Skeletal muscle satellite cell (primary cell): ENCODE data around the gene LYPLA2.
A peak's percentile ranks its signal among the peaks of the same experiment; 100 is the strongest.

ENCODE experiments used
- H3K27me3 ChIP-seq: 2 replicates; pipeline ENCODE4 v1.7.0; 2013; ENCODE audit warnings: low read length; ENCODE audit not compliant: control insufficient read depth, insufficient read depth
- H3K36me3 ChIP-seq: 2 replicates; pipeline ENCODE4 v1.7.0; 2013; ENCODE audit warnings: mild to moderate bottlenecking, control low read depth, low read length; ENCODE audit not compliant: insufficient read depth
- H3K4me1 ChIP-seq: 2 replicates; pipeline ENCODE4 v1.7.0; 2013; ENCODE audit warnings: low read length; ENCODE audit not compliant: control insufficient read depth, insufficient read depth
- H3K4me2 ChIP-seq: 2 replicates; pipeline ENCODE4 v1.7.0; 2013; ENCODE audit warnings: mild to moderate bottlenecking, low read length
- H3K4me3 ChIP-seq: 2 replicates; pipeline ENCODE4 v1.7.0; 2013; ENCODE audit warnings: low read length
- H3K9ac ChIP-seq: 2 replicates; pipeline ENCODE4 v1.7.0; 2013; ENCODE audit warnings: mild to moderate bottlenecking, low read depth, low read length, moderate library complexity
- H3K9me3 ChIP-seq: replicated peaks from 2 replicates; pipeline ENCODE4 v1.7.0; 2013; ENCODE audit warnings: mild to moderate bottlenecking, control low read depth, low read length

The LYPLA2 gene

GRCh38 chr1:23805025-23805424, 14.1 kb downstream of the LYPLA2 start:
- H3K36me3 ChIP-seq, result peaks cover 15% of the 10 kb centered on the region
- H3K4me1 ChIP-seq, result peaks cover 6% of the 10 kb centered on the region
- H3K9me3 ChIP-seq, result no peaks in the 10 kb centered on the region
- no peak overlapping the region for H3K4me2 ChIP-seq
- H3K9ac ChIP-seq, result no peak overlapping the region
- H3K4me3 ChIP-seq, result no peak overlapping the region
- no peaks in the 10 kb centered on the region for H3K27me3 ChIP-seq

GRCh38 chr1:23806280-23806679, 15.3 kb downstream of the LYPLA2 start:
- peaks cover 23% of the 10 kb centered on the region for H3K36me3 ChIP-seq
- H3K9ac ChIP-seq, result no peak overlapping the region
- H3K4me2 ChIP-seq, result no peak overlapping the region
- no peaks in the 10 kb centered on the region for H3K9me3 ChIP-seq
- H3K4me3 ChIP-seq, result no peak overlapping the region
- H3K27me3 ChIP-seq, result no peaks in the 10 kb centered on the region
- H3K4me1 ChIP-seq, result peaks cover 4% of the 10 kb centered on the region

GRCh38 chr1:23807453-23807852, 16.5 kb downstream of the LYPLA2 start:
- no peaks in the 10 kb centered on the region for H3K27me3 ChIP-seq
- no peak overlapping the region for H3K4me3 ChIP-seq
- H3K9me3 ChIP-seq, result no peaks in the 10 kb centered on the region
- H3K36me3 ChIP-seq, result peaks cover 26% of the 10 kb centered on the region
- H3K4me1 ChIP-seq, result no peaks in the 10 kb centered on the region
- no peak overlapping the region for H3K9ac ChIP-seq
- no peak overlapping the region for H3K4me2 ChIP-seq

GRCh38 chr1:23809751-23810171, 18.8 kb downstream of the LYPLA2 start:
- H3K9ac ChIP-seq, result no peak overlapping the region
- no peaks in the 10 kb centered on the region for H3K27me3 ChIP-seq
- H3K4me2 ChIP-seq, result no peak overlapping the region
- peaks cover 34% of the 10 kb centered on the region for H3K36me3 ChIP-seq
- no peak overlapping the region for H3K4me3 ChIP-seq
- H3K9me3 ChIP-seq, result no peaks in the 10 kb centered on the region
- no peaks in the 10 kb centered on the region for H3K4me1 ChIP-seq

GRCh38 chr1:23810818-23811540, 20.0 kb downstream of the LYPLA2 start:
- H3K4me2 ChIP-seq, result no peak overlapping the region
- H3K4me3 ChIP-seq, result no peak overlapping the region
- H3K9ac ChIP-seq, result no peak overlapping the region
- H3K27me3 ChIP-seq, result no peaks in the 10 kb centered on the region
- no peaks in the 10 kb centered on the region for H3K9me3 ChIP-seq
- H3K4me1 ChIP-seq, result no peaks in the 10 kb centered on the region
- peaks cover 35% of the 10 kb centered on the region for H3K36me3 ChIP-seq

- Histone ChIP-seq H3K4me1 (no peaks in the 10 kb centered on the region), H3K36me3 (peaks cover 43% of the 10 kb centered on the region), H3K4me2 (no peak overlapping the region), H3K9ac (no peak overlapping the region), H3K9me3 (no peaks in the 10 kb centered on the region), H3K27me3 (no peaks in the 10 kb centered on the region), H3K4me3 (no peak overlapping the region)
These were observed 23.1 kb downstream of the LYPLA2 start for GRCh38 chr1:23814016-23814415.

GRCh38 chr1:23816361-23816760, 25.4 kb downstream of the LYPLA2 start:
- Histone ChIP-seq H3K9me3 (no peaks in the 10 kb centered on the region), H3K4me3 (no peak overlapping the region), H3K4me2 (no peak overlapping the region), H3K4me1 (no peaks in the 10 kb centered on the region), H3K9ac (no peak overlapping the region), H3K36me3 (peaks cover 34% of the 10 kb centered on the region), H3K27me3 (no peaks in the 10 kb centered on the region)

GRCh38 chr1:23816906-23817305, 26.0 kb downstream of the LYPLA2 start:
- no peak overlapping the region for H3K4me3 ChIP-seq
- H3K36me3 ChIP-seq, result peaks cover 32% of the 10 kb centered on the region
- H3K4me2 ChIP-seq, result no peak overlapping the region
- no peaks in the 10 kb centered on the region for H3K27me3 ChIP-seq
- H3K9me3 ChIP-seq, result no peaks in the 10 kb centered on the region
- no peaks in the 10 kb centered on the region for H3K4me1 ChIP-seq
- H3K9ac ChIP-seq, result no peak overlapping the region

- H3K27me3 ChIP-seq, result no peaks in the 10 kb centered on the region
- no peaks in the 10 kb centered on the region for H3K4me1 ChIP-seq
- no peaks in the 10 kb centered on the region for H3K9me3 ChIP-seq
- H3K9ac ChIP-seq, result no peak overlapping the region
- no peak overlapping the region for H3K4me2 ChIP-seq
- H3K4me3 ChIP-seq, result no peak overlapping the region
- H3K36me3 ChIP-seq, result peaks cover 32% of the 10 kb centered on the region
These were observed 26.7 kb downstream of the LYPLA2 start for GRCh38 chr1:23817633-23818032.

- Histone ChIP-seq H3K4me1 (peaks cover 10% of the 10 kb centered on the region), H3K4me3 (peak overlapping the region; percentile 98), H3K4me2 (peak overlapping the region; percentile 91), H3K9ac (peak overlapping the region; percentile 97), H3K9me3 (no peaks in the 10 kb centered on the region), H3K36me3 (no peaks in the 10 kb centered on the region), H3K27me3 (no peaks in the 10 kb centered on the region)
These were observed 32.8 kb downstream of the LYPLA2 start for GRCh38 chr1:23823767-23824166.

GRCh38 chr1:23824711-23825075, 33.7 kb downstream of the LYPLA2 start:
- Histone ChIP-seq H3K4me3 (peak overlapping the region; percentile 98), H3K9me3 (no peaks in the 10 kb centered on the region), H3K36me3 (no peaks in the 10 kb centered on the region), H3K4me1 (peaks cover 10% of the 10 kb centered on the region), H3K9ac (peak overlapping the region; percentile 97), H3K27me3 (no peaks in the 10 kb centered on the region), H3K4me2 (peak overlapping the region; percentile 91)

GRCh38 chr1:23825076-23825761, 34.3 kb downstream of the LYPLA2 start, which contains the start of gene HMGCL:
TSS of gene HMGCL (minus strand) at chr1:23825429. CDS start at chr1:23825415, 14 bp downstream.
- Histone ChIP-seq H3K4me2 (peak within 1 kb of the TSS; percentile 91), H3K4me3 (peak within 1 kb of the TSS; percentile 98), H3K36me3 (no peaks in the 10 kb centered on the region), H3K9me3 (no peaks in the 10 kb centered on the region), H3K4me1 (peaks cover 10% of the 10 kb centered on the region), H3K27me3 (no peaks in the 10 kb centered on the region), H3K9ac (peak within 1 kb of the TSS; percentile 97)
